Subcutaneous abdominal adipose tissue (tissue), 5 donors: Measurements from ENCODE around the gene UPP1.

Experiments used
- H3K27ac ChIP-seq: one replicate; pipeline ENCODE4 v1.7.0; 2013; ENCODE audit warnings: low read depth, mild to moderate bottlenecking, inconsistent platforms, low read length, moderate library complexity
- H3K27me3 ChIP-seq, 5 donors: one replicate each; pipeline ENCODE4 v1.7.0; 2013; ENCODE audit warnings: low read length in 5 of 5, inconsistent platforms in 1 of 5; ENCODE audit not compliant: control insufficient read depth in 5 of 5, insufficient read depth in 4 of 5
- H3K36me3 ChIP-seq, 5 donors: one replicate each; pipeline ENCODE4 v1.7.0; 2013; ENCODE audit warnings: low read length in 5 of 5; ENCODE audit not compliant: control insufficient read depth in 5 of 5, insufficient read depth in 5 of 5
- H3K4me1 ChIP-seq, 5 donors: one replicate each; pipeline ENCODE4 v1.7.0; 2013; ENCODE audit warnings: low read length in 5 of 5, mild to moderate bottlenecking in 3 of 5, moderate library complexity in 1 of 5; ENCODE audit not compliant: control insufficient read depth in 5 of 5, insufficient read depth in 5 of 5
- H3K4me3 ChIP-seq, 5 donors: one replicate each; pipeline ENCODE4 v1.7.0; 2013; ENCODE audit warnings: low read length in 5 of 5, low read depth in 1 of 5
- H3K9ac ChIP-seq, 5 donors: one replicate each; pipeline ENCODE4 v1.7.0; 2013; ENCODE audit warnings: low read length in 5 of 5, mild to moderate bottlenecking in 4 of 5, moderate library complexity in 3 of 5
- H3K9me3 ChIP-seq, 5 donors: one replicate each; pipeline ENCODE4 v1.7.0; 2013; ENCODE audit warnings: low read length in 5 of 5; ENCODE audit not compliant: control insufficient read depth in 5 of 5
- donor health status: healthy.
- donor health status: healthy.
- donor health status: healthy.
- donor health status: healthy.
- donor health status: healthy.

The UPP1 gene

GRCh38 chr7:48084727-48085432, 4.2 kb upstream of the UPP1 start:
- H3K9me3 ChIP-seq, result no peaks in the 10 kb centered on the region
- H3K27ac ChIP-seq, result peak overlapping the region; percentile 74
- H3K4me1 ChIP-seq, result peaks cover 8 to 57% (median 32%) of the 10 kb centered on the region in 5 donors
- H3K9ac ChIP-seq, result peak overlapping the region in 3 of 5 donors; percentile 38 to 64 (median 56)
- no peaks in the 10 kb centered on the region for H3K36me3 ChIP-seq
- no peaks in the 10 kb centered on the region for H3K27me3 ChIP-seq
- H3K4me3 ChIP-seq, result no peak overlapping the region

GRCh38 chr7:48085433-48085791, 3.7 kb upstream of the UPP1 start:
- Histone ChIP-seq H3K36me3 (no peaks in the 10 kb centered on the region), H3K4me1 (peaks cover 8 to 62% (median 37%) of the 10 kb centered on the region in 5 donors), H3K4me3 (no peak overlapping the region), H3K9ac (peak overlapping the region in 3 of 5 donors; percentile 38 to 64 (median 56)), H3K9me3 (no peaks in the 10 kb centered on the region), H3K27ac (peak overlapping the region; percentile 74), H3K27me3 (no peaks in the 10 kb centered on the region)

GRCh38 chr7:48085942-48086341, 3.1 kb upstream of the UPP1 start:
- H3K9me3 ChIP-seq, result no peaks in the 10 kb centered on the region
- peak overlapping the region in 1 of 5 donors; percentile 64 for H3K9ac ChIP-seq
- peaks cover 8 to 67% (median 40%) of the 10 kb centered on the region in 5 donors for H3K4me1 ChIP-seq
- H3K36me3 ChIP-seq, result no peaks in the 10 kb centered on the region
- no peaks in the 10 kb centered on the region for H3K27me3 ChIP-seq
- peak overlapping the region; percentile 74 for H3K27ac ChIP-seq
- H3K4me3 ChIP-seq, result no peak overlapping the region

GRCh38 chr7:48087349-48087748, 1.7 kb upstream of the UPP1 start:
- no peaks in the 10 kb centered on the region for H3K27me3 ChIP-seq
- peak overlapping the region; percentile 92 for H3K27ac ChIP-seq
- H3K9me3 ChIP-seq, result no peaks in the 10 kb centered on the region
- peaks cover 8 to 70% (median 46%) of the 10 kb centered on the region in 5 donors for H3K4me1 ChIP-seq
- peaks cover 0 to 11% (median 7%) of the 10 kb centered on the region in 5 donors for H3K36me3 ChIP-seq
- H3K4me3 ChIP-seq, result no peak overlapping the region
- H3K9ac ChIP-seq, result no peak overlapping the region

- peaks cover 8 to 64% (median 41%) of the 10 kb centered on the region in 5 donors for H3K4me1 ChIP-seq
These were observed 463 bp upstream of the UPP1 start for GRCh38 chr7:48088559-48089045.

GRCh38 chr7:48090095-48090805, 1.2 kb downstream of the UPP1 start:
- H3K27ac ChIP-seq, result peak overlapping the region; percentile 47
- H3K9ac ChIP-seq, result peak overlapping the region in 3 of 5 donors; percentile 77 to 83 (median 78)
- no peaks in the 10 kb centered on the region for H3K9me3 ChIP-seq
- peaks cover 0 to 40% (median 17%) of the 10 kb centered on the region in 5 donors for H3K36me3 ChIP-seq
- H3K4me3 ChIP-seq, result peak overlapping the region; percentile 64 to 91 (median 80)
- H3K27me3 ChIP-seq, result no peaks in the 10 kb centered on the region
- peaks cover 3 to 54% (median 33%) of the 10 kb centered on the region in 5 donors for H3K4me1 ChIP-seq

More at GRCh38 chr7:48088559-48089045, 463 bp upstream of the UPP1 start:
- Histone ChIP-seq H3K36me3 (peaks cover 0 to 24% (median 14%) of the 10 kb centered on the region in 5 donors), H3K9ac (peak overlapping the region; percentile 73 to 93 (median 85)), H3K27ac (peak overlapping the region; percentile 92), H3K9me3 (no peaks in the 10 kb centered on the region), H3K4me3 (peak overlapping the region; percentile 71 to 91 (median 80)), H3K27me3 (no peaks in the 10 kb centered on the region)

- Histone ChIP-seq H3K9me3 (no peaks in the 10 kb centered on the region), H3K9ac (no peak overlapping the region), H3K36me3 (peaks cover 0 to 55% (median 25%) of the 10 kb centered on the region in 5 donors), H3K27me3 (no peaks in the 10 kb centered on the region), H3K4me3 (no peak overlapping the region), H3K27ac (no peak overlapping the region), H3K4me1 (peaks cover 3 to 49% (median 24%) of the 10 kb centered on the region in 5 donors)
These were observed 2.7 kb downstream of the UPP1 start for GRCh38 chr7:48091506-48092433.

- Histone ChIP-seq H3K27me3 (no peaks in the 10 kb centered on the region), H3K9me3 (no peaks in the 10 kb centered on the region), H3K27ac (no peak overlapping the region), H3K9ac (no peak overlapping the region), H3K4me1 (peaks cover 0 to 34% (median 6%) of the 10 kb centered on the region in 5 donors), H3K4me3 (no peak overlapping the region), H3K36me3 (peaks cover 4 to 81% (median 37%) of the 10 kb centered on the region in 5 donors)
These were observed 5.8 kb downstream of the UPP1 start for GRCh38 chr7:48094861-48095293.

GRCh38 chr7:48096273-48096672, 7.2 kb downstream of the UPP1 start:
- Histone ChIP-seq H3K36me3 (peaks cover 7 to 85% (median 44%) of the 10 kb centered on the region in 5 donors), H3K4me3 (no peak overlapping the region), H3K9ac (no peak overlapping the region), H3K4me1 (peaks cover 0 to 25% (median 0%) of the 10 kb centered on the region in 5 donors), H3K27ac (no peak overlapping the region), H3K9me3 (no peaks in the 10 kb centered on the region), H3K27me3 (no peaks in the 10 kb centered on the region)
